Measurements from ENCODE around the gene ANGPT4. TPM values are rescaled to one million over a fixed set of nuclear protein-coding genes. Genes with fewer than 3 reads are reported as not detected.

ANGPT4 gene
- total and polyA plus RNA-seq, 2 of the 13 experiments (the other 11 are each of a cell fraction or from before 2014, with no cell fraction given), result not detected

GRCh38 chr20:824916-825315 is 91.2 kb downstream of the ANGPT4 start:
- 16% methylated on average over 4 of the region's 4 CpGs for WGBS (ENCODE audit: low lambda C conversion rate)
- Histone ChIP-seq H3K9ac (ENCODE audit: insufficient read depth, low read depth, low read length) (no peak overlapping the region), H3K27ac (ENCODE audit: extremely low read length, insufficient read depth, low read length) (no peak overlapping the region), H3K4me1 (ENCODE audit: insufficient read depth, low read length) (0 out of 2 replicates have a peak, but pooled peaks cover 7% of the 10 kb centered on the region), H3K79me2 (ENCODE audit: insufficient read depth, low read length) (no peaks in the 10 kb centered on the region), H3K27me3 (ENCODE audit: control insufficient read depth in 1 of 2, insufficient read depth in 2 of 2, low read length in 2 of 2) (peaks cover 0 to 6% of the 10 kb centered on the region in 2 experiments; a peak in 2 of 5 replicates), H2AFZ (ENCODE audit: low read length) (no peak overlapping the region), H3K9me3 (ENCODE audit: low read length) (no peaks in the 10 kb centered on the region), H3K36me3 (replicated peaks in 1 of 2; ENCODE audit: control insufficient read depth in 1 of 2, insufficient read depth in 2 of 2, low read length in 2 of 2) (no peaks in the 10 kb centered on the region), H3K4me3 (replicated peaks in 1 of 3; ENCODE audit: insufficient read depth in 1 of 3, low read depth in 2 of 3, low read length in 3 of 3) (no peak overlapping the region), H4K20me1 (ENCODE audit: insufficient read depth, low read length) (no peaks in the 10 kb centered on the region), H3K4me2 (ENCODE audit: low read depth, low read length) (no peak overlapping the region)
- intact Hi-C loops (cut with micrococcal nuclease; ENCODE audit: unreplicated experiment) (no loop called here), in situ Hi-C loops (cut with HindIII; ENCODE audit: extremely low pct_ligation_motif_present, low pct_unique_long_range_greater_than_20kb) (no loop called here)
- CTCF ChIA-PET (ENCODE audit: low intra/inter-chr PET ratio, low total read pairs), result no interaction called here
- TF ChIP-seq ZSCAN5A (CRISPR knock-in tag; IDR thresholded peaks at IDR 0.05; ENCODE audit: borderline replicate concordance), result no peak
- no peak for TF ChIP-seq HIVEP1 (CRISPR knock-in tag; IDR thresholded peaks at IDR 0.05)
- no peak for TF ChIP-seq ZNF772 (CRISPR knock-in tag; IDR thresholded peaks at IDR 0.05)
- no peak for TF ChIP-seq ARID5B (CRISPR knock-in tag; IDR thresholded peaks at IDR 0.05)
- no peak for TF ChIP-seq ZMYM3 (CRISPR knock-in tag; IDR thresholded peaks at IDR 0.05)
- POLR2A ChIA-PET, result no interaction called here
- no peak for FAIRE-seq
- no TSS peak for BruUV-seq (replicated peaks)
- ATAC-seq, result no peak
- no peak for DNase-seq (ENCODE audit: low spot score)
